ENCODE measurements around the gene RASL11A.

GRCh38 chr13:27304611-27305010 is 34.0 kb downstream of the RASL11A start:
- TF ChIP-seq ZC3H10 (CRISPR knock-in tag; IDR thresholded peaks at IDR 0.05) (no peak), TOX (CRISPR knock-in tag; IDR thresholded peaks at IDR 0.05; ENCODE audit: borderline replicate concordance) (no peak), RARB (CRISPR knock-in tag; IDR thresholded peaks at IDR 0.05) (no peak), ZFP30 (CRISPR knock-in tag; IDR thresholded peaks at IDR 0.05) (no peak), CSRNP3 (CRISPR knock-in tag; IDR thresholded peaks at IDR 0.05) (no peak), CREB5 (CRISPR knock-in tag; IDR thresholded peaks at IDR 0.05; ENCODE audit: low read depth) (no peak), ARNTL (CRISPR knock-in tag; IDR thresholded peaks at IDR 0.05; ENCODE audit: borderline replicate concordance, low read depth) (no peak), POU6F1 (CRISPR knock-in tag; IDR thresholded peaks at IDR 0.05; ENCODE audit: borderline replicate concordance, low read depth) (no peak), PPARA (CRISPR knock-in tag; IDR thresholded peaks at IDR 0.05; ENCODE audit: borderline replicate concordance) (no peak), ZFP3 (CRISPR knock-in tag; IDR thresholded peaks at IDR 0.05) (no peak), ISL1 (CRISPR knock-in tag; IDR thresholded peaks at IDR 0.05) (no peak), CSDC2 (CRISPR knock-in tag; IDR thresholded peaks at IDR 0.05) (no peak), SNAI2 (CRISPR knock-in tag; IDR thresholded peaks at IDR 0.05) (no peak)
- TF ChIP-seq, protein P1, sequence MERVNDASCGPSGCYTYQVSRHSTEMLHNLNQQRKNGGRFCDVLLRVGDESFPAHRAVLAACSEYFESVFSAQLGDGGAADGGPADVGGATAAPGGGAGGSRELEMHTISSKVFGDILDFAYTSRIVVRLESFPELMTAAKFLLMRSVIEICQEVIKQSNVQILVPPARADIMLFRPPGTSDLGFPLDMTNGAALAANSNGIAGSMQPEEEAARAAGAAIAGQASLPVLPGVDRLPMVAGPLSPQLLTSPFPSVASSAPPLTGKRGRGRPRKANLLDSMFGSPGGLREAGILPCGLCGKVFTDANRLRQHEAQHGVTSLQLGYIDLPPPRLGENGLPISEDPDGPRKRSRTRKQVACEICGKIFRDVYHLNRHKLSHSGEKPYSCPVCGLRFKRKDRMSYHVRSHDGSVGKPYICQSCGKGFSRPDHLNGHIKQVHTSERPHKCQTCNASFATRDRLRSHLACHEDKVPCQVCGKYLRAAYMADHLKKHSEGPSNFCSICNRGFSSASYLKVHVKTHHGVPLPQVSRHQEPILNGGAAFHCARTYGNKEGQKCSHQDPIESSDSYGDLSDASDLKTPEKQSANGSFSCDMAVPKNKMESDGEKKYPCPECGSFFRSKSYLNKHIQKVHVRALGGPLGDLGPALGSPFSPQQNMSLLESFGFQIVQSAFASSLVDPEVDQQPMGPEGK (CRISPR knock-in tag; IDR thresholded peaks at IDR 0.05; ENCODE audit: borderline replicate concordance): no peak

Measured in SK-N-SH treated with all-trans-retinoic acid at 6 μM for 48 hours (cell line).